HEK293 (cell line): ENCODE data around the gene RWDD1.

ENCODE experiments used
- EGR2 ChIP-seq: fragments of 450-650 bp; formaldehyde crosslinking; IDR thresholded peaks from 2 replicates; pipeline ENCODE4 v1.5.1; 2016; ENCODE audit warnings: low read depth, missing biosample characterization, missing genetic modification characterization
- ZNF302 ChIP-seq: fragments of 450-650 bp; formaldehyde crosslinking; IDR thresholded peaks from 2 replicates; pipeline ENCODE4 v1.5.1; 2016; ENCODE audit warnings: missing biosample characterization, missing genetic modification characterization, low read depth
- ZNF707 ChIP-seq: fragments of 450-650 bp; formaldehyde crosslinking; IDR thresholded peaks from 2 replicates; pipeline ENCODE4 v1.5.1; 2016; ENCODE audit warnings: missing biosample characterization, missing genetic modification characterization
- TF ChIP-seq, protein P1 (sequence below): fragments of 450-650 bp; formaldehyde crosslinking; IDR thresholded peaks from 2 replicates; pipeline ENCODE4 v1.5.1; 2016; ENCODE audit warnings: missing biosample characterization, missing genetic modification characterization
- TF ChIP-seq, protein P2 (sequence below): fragments of 450-650 bp; formaldehyde crosslinking; IDR thresholded peaks from 2 replicates; pipeline ENCODE4 v1.5.1; 2016; ENCODE audit warnings: missing biosample characterization, missing genetic modification characterization

DNA sequence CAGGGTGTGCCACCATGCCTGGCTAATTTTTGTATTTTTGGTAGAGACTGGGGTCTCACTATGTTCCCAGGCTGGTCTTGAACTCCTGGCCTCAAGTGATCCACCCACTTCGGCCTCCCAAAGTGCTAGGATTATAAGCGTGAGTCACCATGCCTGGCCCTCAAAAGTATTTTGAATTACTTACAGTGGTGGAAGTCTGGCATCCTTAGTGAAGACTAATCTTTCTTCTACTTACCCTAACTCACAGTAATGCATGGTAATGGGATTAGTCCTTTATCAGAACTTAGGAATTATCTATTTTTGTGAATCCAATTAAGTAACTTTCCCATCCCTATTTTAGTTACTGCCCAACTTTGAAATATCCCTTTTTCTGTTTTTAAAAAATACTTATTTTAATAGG is 3.9 kb downstream of the RWDD1 start:
- TF ChIP-seq, protein P1, sequence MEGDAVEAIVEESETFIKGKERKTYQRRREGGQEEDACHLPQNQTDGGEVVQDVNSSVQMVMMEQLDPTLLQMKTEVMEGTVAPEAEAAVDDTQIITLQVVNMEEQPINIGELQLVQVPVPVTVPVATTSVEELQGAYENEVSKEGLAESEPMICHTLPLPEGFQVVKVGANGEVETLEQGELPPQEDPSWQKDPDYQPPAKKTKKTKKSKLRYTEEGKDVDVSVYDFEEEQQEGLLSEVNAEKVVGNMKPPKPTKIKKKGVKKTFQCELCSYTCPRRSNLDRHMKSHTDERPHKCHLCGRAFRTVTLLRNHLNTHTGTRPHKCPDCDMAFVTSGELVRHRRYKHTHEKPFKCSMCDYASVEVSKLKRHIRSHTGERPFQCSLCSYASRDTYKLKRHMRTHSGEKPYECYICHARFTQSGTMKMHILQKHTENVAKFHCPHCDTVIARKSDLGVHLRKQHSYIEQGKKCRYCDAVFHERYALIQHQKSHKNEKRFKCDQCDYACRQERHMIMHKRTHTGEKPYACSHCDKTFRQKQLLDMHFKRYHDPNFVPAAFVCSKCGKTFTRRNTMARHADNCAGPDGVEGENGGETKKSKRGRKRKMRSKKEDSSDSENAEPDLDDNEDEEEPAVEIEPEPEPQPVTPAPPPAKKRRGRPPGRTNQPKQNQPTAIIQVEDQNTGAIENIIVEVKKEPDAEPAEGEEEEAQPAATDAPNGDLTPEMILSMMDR (tag by site-specific recombination) = no peak
- TF ChIP-seq ZNF302 (tag by site-specific recombination) (no peak), ZNF707 (tag by site-specific recombination) (no peak), EGR2 (no peak)
- TF ChIP-seq, protein P2, sequence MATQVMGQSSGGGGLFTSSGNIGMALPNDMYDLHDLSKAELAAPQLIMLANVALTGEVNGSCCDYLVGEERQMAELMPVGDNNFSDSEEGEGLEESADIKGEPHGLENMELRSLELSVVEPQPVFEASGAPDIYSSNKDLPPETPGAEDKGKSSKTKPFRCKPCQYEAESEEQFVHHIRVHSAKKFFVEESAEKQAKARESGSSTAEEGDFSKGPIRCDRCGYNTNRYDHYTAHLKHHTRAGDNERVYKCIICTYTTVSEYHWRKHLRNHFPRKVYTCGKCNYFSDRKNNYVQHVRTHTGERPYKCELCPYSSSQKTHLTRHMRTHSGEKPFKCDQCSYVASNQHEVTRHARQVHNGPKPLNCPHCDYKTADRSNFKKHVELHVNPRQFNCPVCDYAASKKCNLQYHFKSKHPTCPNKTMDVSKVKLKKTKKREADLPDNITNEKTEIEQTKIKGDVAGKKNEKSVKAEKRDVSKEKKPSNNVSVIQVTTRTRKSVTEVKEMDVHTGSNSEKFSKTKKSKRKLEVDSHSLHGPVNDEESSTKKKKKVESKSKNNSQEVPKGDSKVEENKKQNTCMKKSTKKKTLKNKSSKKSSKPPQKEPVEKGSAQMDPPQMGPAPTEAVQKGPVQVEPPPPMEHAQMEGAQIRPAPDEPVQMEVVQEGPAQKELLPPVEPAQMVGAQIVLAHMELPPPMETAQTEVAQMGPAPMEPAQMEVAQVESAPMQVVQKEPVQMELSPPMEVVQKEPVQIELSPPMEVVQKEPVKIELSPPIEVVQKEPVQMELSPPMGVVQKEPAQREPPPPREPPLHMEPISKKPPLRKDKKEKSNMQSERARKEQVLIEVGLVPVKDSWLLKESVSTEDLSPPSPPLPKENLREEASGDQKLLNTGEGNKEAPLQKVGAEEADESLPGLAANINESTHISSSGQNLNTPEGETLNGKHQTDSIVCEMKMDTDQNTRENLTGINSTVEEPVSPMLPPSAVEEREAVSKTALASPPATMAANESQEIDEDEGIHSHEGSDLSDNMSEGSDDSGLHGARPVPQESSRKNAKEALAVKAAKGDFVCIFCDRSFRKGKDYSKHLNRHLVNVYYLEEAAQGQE = no peak
